Hair follicle dermal papilla cell (primary cell): ENCODE data around the gene PTPN9. TPM values are rescaled to one million over a fixed set of nuclear protein-coding genes. Genes with fewer than 3 reads are reported as not detected.

Source experiments
- small RNA-seq: library from RNA; depleted of rRNA; stranded (forward); fragments of <200 nt; gene quantifications from one replicate; pipeline ENCODE3, GENCODE V24; 2012
- total RNA-seq: library from RNA; depleted of rRNA; stranded (reverse); fragments of >200 nt; gene quantifications from 2 replicates; pipeline ENCODE4 v1.2.3, GENCODE V29; 2012

The PTPN9 gene
- total RNA-seq: 38.8 and 44.8 TPM in 2 replicates

DNA sequence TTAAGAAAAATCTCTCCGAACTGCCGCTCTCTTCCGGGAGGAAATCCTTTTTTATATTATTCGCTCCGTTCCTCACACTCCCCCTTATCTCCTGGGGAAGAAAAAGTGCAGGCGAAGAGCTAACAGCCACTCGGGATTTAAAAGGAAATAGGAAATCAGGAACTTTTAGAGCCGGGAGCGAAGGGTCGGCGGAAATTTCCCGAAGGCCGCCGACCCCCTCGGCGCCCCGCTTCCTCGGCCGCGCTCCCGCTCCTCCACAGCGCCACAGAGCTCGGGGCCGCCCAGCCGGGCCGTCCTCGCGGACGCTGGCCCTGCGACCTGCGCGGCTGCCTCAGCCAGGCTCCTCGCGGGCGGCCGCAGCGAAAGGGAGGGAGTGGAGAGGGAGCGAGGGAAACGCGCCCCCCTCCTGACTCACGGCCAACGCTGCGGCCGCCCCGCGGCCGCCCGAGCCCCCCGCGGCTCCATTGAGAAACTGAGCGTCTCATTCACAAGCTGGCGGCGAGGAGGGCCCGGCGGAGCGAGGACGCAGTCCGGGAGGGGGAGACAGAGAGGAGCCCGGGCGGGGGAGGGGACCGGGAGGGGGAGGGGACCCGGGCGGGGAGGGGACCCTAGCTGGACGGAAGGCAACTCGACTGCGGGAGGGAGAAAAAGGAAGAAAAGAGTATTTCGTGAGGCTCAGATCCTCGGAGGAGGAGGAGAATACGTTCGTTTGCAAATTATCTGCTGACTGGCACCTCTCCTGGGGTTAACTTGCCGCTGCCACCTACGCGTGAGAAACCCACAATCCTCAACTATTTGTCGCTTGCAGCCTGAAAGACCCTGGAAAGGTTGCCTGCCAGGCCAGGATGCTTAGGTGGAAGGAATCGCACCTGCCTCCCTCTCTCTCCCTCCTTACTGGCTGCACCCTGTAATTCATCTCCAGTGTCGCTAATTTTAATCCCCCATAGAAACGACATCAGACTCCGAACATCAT lies at the start of gene PTPN9:
Gene PTPN9 (minus strand): TSS at position 368 of the 973 bp plus-strand sequence. CDS start 539 bp downstream, outside the sequence.

GRCh38 chr15:75625542-75626347 lies 46.6 kb upstream of the PTPN9 start, which contains the start of gene SNUPN:
Gene SNUPN, minus strand, starts transcription at chr15:75625725. Its CDS starts 4,674 bp downstream, at chr15:75621051.

DNA sequence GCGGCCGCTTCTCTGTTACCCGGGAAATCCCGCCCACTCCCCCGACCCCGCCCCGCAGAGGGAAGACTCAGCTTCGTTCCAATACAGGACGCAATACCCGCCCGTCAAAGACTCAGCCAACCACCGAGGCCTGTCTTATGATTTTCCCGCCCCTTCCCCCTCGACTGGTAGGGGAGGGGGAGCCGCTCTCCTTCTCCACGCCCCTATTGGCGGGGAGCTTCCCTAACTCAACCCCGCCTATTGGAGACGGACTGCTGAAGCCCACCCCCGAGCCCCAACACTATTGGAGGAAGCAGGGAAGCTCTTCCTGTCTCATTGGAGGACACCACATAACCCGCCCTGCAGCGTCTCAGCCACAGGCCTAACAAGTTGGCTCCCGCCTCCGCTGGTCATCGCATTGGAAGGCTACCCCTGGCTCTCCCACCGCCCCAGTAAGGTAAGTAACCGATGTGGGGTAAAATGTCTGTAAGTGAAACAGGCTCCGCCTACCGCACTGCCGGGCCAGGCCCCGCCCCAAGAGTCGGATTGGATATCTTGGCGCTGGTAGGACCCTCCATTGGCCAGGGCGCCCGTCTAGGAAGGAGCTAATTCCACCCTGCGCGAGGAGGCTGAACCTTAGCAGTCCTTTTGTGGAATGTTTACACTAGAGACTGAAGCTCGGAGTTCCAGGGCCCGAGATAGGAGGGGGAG lies 127.3 kb downstream of the PTPN9 start, which contains the start of gene SIN3A:
Gene SIN3A (minus strand): TSS at position 17 of the 690 bp plus-strand sequence. CDS start 21,315 bp downstream, outside the sequence.

Small RNA genes within 50 kb of the gene (small RNA-seq; reads per million reads assigned to genes)
- gene AC105036.1: not detected
- gene AC105036.2: not detected

Other genes starting within 250 kb of the PTPN9 start
- 47.5 and 56.5 TPM in 2 replicates for gene COMMD4, start 243.3 kb downstream of the PTPN9 start, total RNA-seq
- 6.4 and 8.1 TPM in 2 replicates for gene NEIL1, start 232.3 kb downstream of the PTPN9 start, total RNA-seq
- gene MAN2C1, start 210.7 kb downstream of the PTPN9 start, total RNA-seq: 122 and 141 TPM in 2 replicates
- gene SIN3A, start 127.6 kb downstream of the PTPN9 start, total RNA-seq: 39.1 and 56.3 TPM in 2 replicates
- 31.7 and 33.9 TPM in 2 replicates for gene SNUPN, start 46.4 kb upstream of the PTPN9 start, total RNA-seq
- gene IMP3, start 60.9 kb upstream of the PTPN9 start, total RNA-seq: 54.2 and 72.1 TPM in 2 replicates
- 34.9 and 39.8 TPM in 2 replicates for gene SNX33, start 68.6 kb upstream of the PTPN9 start, total RNA-seq
- 181 and 183 TPM in 2 replicates for gene CSPG4, start 133.5 kb upstream of the PTPN9 start, total RNA-seq